Germinal center (tissue), 1 donor: ENCODE data around the gene ACSBG1.

Experiments
- DNase-seq: peaks from one replicate; pipeline ENCODE4 v3.0.0; 2012; ENCODE audit warnings: mixed read lengths, low spot score

ACSBG1 gene

DNA sequence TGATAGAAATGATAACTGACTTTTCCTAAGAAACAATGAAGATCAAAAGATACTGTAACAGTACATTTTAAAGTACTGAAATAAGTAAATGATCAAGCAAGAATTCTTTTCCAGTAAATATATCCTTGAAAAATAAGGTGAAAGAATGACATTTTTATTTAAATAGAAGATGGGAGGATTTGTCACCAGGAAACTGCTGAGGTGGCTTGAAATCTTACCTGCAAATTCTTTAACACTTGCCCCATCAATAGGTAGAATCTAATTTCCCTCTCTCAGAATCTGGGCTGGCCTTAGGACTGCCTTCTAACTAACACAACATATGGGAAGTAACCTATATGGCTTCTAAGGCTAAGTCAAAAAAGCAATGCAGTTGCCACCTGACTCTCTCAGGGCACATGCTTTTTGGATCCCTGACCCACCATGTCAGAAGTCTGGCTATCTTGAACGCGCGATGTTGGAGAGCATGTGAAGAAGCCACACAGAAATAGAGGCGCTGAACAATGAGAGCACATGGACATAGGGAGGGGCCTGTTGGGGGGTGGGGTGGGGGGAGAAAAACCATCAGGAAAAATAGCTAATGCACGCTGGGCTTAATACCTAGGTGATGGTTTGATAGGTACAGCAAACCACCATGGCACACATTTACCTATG is 11.5 kb downstream of the ACSBG1 start:
- no peak for DNase-seq

DNA sequence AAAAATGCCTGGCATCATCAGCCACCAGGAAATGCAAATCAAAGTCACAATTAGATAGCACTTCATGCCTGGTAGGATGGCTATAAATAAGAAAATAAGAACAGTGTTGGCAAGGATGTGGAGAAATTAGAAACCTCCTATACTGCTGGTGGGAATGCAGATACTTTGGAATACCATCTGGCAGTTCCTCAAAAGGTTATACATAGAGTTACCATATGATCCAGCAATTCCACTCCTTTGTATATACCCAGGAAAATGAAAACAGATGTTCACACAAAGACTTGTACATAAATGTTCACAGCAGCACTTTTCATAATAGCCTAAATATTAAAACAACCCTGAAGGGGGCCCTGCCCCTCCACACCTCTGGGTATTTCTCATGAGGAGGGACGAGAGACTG is 13.7 kb downstream of the ACSBG1 start:
- no peak for DNase-seq

DNA sequence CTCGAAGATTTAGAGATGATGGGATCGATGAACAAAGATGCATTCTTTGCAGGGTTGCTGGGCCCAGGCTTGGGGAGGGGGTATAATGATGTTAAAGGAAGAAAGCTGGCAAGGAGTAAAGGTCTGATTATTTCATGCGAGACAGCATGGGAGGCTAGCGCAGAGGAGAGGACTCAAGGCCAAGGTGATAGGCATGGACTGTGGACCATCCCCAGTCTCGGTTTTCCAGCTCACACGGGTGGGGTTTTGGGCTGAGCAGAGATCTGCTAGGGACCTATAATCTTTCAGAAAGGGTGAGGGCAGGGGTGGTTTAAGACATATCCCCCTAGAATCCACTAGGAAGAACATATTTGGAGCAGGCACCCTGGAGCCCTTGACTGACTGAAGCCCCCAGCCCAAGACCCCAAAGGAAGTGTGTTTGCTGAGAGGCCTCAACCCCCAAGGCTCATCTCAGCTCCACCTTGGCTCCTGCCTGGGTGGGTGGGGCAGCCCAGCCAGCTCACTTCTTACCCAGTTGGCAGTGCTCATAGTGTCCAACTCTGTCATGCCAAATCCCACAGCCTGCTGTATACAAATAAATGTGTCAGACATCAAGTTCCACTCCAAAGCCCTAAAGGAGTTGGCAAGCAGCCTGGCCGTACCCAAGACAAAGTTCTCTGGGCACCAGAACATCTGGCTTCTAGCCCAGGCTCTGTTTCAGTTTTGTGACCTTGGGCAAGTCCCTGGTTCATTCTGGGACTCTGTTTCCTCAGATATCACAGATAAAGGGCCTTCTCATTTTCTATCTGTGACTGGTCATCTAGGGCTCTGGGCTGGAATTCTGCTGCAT is 17.9 kb downstream of the ACSBG1 start:
- no peak for DNase-seq

DNA sequence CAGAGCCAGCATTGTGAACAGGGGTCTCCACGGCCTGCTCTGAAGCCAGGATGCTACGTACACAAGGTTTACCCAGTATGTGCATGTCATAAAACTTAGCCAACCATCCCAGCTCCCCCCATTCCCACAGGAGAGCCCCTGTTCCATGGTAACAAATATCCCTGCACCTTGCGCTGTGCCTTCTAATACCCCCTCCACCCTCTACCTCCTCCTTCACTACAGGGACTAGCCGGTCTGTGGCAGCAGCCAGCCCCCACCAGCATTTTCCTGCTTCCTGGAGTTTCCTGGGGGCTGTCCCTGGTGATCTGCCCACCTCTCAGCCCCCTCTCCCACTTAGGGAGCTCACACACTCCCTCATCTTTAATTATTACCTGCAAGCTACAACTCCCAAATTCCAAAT is 20.4 kb downstream of the ACSBG1 start:
- no peak for DNase-seq

DNA sequence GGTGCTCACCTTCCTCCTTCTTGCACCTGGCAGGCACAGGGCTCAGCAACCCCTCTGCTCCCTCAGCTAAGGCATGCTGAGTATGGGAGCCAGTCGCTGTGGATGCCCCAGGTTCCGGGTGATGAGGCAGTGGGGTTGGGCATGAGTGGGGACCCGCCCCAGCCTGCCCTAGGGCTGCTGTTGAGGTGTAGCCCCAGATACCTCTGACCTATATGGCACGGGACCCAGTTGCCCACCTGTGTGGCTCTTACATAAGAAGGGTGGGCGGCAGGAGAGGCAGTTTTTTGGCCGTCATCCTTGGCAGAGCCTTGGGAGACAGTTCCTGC is 21.0 kb downstream of the ACSBG1 start:
- DNase-seq, result no peak

DNA sequence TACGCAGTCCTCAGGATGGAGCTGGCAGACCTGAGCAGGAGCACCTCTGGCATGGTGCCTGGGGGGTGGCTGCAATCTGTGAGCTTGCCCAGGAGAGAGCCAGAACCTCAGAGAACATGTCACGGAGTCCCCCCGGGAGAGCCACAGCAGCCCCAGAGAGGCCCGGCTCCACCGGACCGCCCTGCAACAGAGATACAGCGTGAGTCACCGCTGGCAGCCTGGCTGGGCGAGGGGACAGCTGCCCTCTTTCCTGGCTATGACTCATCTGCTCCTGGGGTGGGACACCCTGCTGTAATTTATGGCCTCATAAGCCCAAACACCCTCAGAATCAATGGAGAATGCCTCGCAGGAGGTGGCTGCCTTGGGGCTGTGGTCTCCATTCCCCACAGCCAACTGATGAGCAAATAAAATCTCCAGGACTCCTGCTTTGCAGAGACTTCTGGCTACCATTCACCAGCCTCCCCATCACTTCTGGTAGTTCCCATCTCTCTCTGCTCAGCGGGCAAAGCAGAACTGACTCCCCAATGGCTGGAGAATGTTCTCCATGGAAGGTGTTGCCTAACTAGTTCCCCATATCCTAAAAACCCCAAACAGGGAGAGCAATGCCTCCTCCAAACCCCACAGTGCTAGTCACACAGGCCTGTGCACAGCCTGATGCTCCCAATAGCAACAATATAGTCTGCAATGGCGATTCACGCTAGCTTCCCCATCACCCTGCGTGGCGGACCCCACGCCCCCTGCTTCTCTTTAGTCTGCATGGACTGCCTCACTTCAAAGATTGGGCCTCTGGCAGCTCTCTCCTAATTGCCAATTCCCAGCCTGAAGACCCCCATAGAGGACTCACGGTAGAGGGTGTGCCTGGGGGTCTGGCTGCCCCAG is 21.6 kb downstream of the ACSBG1 start:
- no peak for DNase-seq

DNA sequence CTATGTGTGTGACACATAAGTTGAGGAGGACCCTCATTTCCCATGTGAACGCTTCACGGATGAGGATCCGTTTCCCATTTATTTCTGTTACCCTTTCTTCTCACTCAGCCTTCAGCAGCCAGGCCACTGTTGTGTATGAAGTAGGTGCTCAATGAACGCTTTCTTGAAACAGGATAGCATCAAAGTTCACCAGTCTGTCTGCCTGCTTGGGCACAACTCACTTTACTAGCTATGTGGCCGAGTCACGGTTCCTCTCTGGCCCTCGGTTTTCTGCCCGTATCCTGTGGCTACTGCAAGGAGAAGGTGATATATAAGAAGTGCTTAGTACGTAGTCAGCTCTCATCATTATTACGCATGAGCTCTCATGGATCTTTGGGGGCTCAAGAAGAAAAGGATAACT is 22.4 kb downstream of the ACSBG1 start:
- no peak for DNase-seq

DNA sequence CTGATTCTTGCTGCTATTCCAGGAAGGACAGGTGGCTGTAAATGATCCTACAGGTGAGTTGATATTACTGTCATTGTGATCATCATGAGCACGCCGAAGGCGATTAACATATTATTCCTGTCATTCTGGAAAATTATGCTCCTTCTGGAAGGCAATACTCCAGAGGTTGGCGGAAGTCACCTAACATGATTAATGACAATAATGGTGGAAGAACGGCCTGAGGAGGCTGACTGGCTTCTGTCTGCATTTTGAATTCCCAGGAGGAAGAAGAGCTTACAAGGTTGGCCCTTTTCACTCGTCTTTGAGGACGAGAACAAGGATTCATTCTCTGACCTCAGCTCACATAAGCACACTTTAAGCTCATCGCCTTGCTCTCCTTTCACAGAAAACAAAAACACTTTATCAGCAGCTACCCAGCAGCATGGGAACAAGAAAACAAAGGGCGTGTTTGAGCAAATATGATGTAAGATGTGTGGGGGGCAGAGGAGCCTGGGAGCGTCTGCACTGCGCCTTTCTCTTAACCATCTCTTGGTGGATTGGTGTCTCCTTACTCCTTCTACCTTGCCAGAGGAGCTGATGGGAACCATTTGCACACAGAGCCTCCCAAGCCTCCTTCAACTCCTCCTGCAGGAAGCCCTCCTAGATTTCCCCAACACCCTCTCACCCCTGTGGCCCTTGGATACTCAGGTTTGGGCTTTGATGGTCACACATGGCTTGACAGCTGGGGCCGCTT is 23.0 kb downstream of the ACSBG1 start:
- no peak for DNase-seq

DNA sequence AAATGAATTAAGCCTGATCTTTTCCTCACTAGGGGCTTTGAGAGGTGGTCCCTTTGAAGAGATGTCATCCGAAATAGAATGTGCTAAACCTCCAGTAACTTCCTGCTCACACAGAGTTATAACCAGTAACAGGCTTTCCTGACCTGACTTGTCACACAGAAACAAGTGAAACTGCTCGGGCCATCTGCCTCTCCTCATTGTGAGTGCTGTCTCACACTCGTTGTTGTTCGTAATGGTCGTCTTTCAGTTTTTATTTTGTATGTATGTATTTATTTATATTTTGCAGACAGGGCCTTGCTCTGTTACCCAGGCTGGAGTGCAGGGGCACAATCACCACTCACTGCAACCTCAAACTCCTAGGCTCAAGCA is 24.0 kb downstream of the ACSBG1 start:
- no peak for DNase-seq

DNA sequence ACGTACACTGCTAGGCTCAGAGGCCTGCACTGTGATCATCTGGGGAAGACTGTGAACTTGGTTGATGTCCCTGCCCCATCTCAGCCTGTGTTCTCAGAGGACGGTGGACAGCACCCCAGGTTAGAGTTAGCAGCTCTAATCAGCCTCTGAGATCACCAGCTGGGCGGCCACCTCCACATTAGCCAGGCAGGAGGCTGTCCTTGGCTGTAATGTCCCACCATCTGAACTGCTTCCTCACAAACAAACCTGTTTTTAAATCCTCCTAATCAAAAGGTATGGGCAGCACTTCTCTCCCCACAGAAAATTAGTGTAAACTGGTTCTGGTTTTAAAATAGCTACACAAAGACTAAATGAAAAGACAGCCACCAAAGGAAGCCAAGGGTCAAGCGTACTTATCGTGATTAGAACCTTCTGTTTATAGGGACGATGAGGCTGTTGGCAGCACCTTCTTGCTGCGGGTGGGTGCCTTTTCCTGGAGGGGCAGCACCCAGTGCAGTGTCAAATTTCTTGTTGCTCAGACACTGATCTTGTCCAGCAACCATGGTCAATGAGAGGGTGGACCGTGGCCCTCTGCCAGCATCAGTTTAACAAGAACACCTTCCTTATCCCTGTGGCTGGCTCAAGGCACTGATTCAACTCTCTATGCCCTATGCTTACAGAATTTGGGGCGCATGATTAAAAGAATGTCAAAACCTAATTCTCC is 24.6 kb downstream of the ACSBG1 start:
- DNase-seq, result no peak

DNA sequence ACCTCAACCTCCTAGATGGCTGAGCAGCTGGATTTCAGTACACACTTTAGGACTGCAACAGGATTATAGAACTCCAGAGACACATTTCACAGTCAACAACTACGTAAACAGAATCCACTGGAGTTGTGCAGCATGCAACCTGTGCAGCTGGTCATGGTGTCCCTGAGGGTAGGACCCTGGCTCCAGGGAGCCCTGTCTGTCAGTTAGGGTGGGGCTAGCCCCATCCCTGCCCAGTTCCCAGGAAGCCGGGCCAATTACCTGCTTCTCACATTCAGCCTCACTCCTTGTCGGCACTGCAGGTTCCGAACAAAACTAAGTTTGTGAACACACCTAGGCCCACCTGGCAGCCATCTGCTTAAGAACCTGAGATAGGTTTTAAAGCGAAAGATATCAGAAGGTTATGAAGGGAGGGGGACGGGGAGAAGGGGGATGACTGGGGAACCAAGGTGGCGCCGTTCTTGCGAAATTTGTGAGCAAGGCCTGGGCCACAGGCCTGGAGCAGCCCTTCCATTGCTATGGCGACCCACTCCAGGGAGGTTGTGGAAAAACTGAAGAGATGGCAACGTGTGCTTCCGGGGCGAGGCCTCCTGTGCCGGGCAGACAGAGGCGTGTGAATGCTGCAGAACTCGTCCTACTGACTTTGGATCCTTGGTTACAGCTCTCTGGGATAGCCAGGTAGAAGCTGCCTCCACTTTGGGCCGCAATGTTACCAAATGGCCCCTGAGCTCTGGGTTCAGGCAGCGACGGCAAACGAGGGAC is 25.3 kb downstream of the ACSBG1 start:
- no peak for DNase-seq

DNA sequence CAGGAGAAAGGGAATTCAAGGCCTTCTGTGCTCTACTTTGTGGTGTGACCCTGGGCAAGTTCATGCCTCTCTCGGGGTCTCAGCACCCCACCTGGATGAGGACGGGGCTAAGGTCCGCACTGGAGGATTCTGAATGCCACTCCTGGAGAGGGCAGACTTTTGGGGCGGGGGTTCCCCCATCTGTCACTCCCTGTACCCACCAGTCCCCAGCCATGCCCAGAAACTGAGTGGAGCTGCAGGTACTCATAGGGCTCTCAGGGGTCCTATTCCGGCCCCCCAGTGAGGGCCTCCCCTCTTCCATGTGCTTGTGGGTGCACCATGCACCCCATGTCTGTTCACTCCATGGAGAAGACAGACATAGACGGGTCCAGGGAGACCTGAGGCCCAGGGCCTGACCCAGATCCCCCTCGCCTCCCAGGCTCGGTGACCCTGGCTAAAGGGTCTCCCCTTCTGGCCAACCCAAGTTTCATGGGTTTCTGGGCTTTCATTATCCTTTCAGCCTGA is 26.0 kb downstream of the ACSBG1 start:
- no peak for DNase-seq

DNA sequence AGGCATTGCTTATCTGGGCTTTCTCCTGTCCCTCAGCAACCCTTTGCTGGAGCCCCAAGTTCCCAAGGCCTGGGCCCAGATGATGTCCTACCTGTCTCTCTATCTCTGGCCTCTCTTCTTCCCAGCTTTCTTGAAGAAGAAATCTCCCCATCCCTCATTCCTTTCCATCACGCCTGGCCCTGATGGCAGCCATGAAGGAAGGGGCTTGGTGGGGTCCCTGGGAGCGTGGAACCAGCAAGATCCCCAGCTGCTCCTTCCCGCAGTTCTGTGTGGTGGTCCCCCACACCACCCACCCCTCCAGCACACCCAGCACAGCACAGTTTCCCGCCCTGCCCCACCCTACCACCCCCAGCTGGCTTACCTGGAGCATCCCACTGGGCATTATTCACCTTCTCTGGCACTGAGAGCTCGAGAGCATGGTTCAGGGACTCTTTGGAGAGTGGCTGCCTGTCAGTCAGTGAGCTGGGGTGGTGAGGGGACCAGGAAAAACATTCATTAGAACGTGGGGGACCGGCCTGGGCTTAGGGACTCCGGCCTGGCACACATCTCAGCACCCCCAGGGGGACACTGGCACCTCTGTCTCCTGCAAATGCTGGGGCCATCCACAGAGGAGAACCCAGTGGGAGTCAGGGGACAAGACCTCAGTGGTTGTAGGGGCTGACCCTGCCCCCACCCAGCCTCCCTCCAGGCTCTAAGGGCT is 26.6 kb downstream of the ACSBG1 start:
- no peak for DNase-seq

DNA sequence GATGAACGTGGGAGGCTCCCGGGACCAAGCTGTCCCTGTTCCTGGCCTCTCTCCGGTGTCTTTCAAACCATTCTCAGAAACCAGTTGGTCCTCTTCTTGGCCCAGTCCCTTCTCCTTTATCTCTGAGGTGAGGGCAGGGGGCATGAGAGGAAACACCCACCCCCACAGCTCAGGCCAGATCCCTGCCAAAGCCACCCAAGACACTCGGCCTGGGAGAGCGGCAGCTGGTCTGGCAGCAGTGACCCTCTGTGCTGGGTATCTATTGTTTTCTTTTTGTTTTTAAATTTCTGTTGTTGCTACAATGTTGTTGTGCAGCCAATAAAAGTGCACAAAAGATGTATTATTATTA is 27.3 kb downstream of the ACSBG1 start:
- no peak for DNase-seq

DNA sequence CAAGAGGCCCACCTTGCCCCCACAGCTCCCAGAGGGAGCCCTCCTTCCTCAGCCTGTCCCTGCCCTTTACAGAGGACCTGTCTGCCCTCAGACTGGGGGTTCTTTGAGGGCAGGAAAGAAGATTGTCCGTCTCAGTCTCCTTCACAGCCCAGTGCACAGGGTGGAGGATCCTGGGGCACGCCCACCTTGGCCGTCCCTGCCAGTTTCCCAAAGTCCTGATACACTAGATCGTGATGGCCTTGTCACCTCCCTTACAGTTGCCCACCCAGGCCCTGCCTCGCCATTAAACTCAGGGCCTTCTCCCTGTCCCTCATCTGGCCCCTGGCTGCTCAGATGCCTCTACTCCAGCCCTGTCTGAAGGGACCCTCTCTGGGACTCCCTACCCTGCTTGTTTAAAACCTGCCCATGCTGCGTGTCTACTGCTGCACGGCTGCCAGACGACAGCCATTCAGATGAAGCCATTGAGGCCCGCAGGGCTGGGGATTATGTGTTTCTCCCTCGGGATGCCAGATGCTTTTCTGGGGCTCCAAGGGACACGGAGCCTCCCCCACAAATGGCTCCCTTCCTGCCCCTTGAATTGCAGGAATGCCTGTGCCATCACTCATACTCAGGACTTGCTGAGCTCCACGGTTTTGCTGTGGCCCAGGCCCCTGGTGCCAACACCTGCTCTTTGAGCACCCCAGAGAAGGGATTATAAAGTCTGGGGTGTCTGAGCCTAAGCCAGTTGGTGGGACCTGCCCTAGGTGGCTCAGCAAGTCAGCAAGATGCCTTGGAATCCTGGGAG is 27.8 kb downstream of the ACSBG1 start:
- no peak for DNase-seq

DNA sequence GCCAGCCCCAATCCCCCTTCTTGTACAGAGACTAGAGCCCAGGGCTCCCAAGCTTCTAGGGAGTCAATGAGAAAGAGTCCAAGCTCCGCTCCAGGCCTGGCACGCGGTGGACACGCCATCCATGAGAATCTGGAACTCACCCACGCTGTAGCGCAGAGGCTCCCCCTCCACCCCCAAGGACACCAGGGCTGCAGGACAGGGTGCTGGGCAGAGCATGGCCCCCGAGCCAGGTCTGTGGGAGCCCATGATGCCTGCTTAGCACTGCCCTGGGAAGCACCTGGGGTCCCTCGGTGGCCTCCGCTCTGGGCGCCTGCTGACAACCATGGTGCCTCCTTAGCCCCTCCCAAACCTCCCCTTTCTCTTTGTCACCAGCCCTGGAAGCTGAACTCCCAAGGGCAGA is 28.5 kb downstream of the ACSBG1 start:
- no peak for DNase-seq

DNA sequence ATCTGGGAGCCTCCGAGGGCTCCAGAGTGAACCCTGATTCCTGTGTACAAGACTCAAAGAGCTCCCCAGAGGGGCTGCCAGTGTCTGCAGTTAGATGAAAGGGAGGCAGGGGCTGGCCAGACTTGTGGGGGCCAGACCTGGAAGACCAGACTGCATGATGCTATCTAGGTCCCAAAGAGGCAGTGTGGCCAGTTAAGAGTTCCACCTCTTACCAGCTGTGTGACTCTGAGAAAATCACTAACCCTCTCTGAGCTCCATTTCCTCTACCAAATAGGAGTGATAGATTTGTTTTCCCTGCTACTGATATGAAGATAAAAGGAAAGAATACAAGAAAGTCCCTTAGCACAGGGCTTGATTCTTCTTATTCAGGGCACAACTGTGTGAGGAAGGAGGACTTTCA is 29.0 kb downstream of the ACSBG1 start:
- no peak for DNase-seq

DNA sequence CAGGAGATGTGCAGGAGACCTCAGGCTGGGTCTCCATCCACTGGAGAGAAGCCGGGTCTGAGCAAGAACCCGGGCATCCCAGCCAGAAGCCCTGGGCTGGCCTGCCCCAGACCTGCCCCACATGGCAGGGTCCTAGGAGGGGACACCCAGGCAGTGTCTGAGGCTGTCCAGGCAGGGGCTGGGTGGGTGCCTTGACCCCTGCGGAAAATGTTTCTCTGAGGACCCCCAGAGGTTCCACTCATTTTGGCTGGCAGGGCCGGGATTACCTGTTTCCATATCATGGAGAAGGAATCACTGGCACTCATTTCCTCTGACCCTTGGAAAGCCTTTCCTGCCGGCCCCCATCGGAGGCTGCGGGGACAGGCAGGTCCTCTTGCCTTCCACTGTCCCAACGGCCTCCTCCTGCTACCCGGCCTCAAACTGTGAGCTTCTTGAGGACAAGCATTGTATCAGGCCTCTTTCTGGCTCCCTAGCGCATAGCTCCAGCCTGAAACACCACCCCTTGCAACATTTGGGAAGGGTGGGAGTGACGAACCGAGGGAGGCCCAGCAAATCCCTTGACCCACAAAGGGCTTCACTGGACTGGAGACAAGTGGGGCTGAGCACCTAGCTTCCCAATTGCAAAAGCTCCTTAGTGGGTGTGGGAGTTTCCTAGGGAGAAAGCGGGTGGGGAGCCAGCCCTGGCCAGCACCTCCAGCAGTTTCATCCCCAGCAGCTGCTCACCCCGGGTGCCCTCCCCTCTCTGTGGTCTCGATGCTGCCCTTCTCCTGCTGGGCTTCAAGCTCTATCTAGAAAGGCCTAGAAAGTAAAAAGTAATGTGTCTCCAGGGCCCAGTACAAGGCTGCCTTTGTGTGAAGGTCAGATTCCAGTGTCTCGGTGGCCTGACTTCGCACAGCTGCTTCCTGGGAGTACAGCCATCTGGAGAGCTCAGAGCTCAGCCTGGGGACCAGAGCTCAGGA is 29.7 kb downstream of the ACSBG1 start:
- DNase-seq, result no peak
